HG03571 (cell line): ENCODE data around the gene HIRIP3.
"Not testable (repeated sequence)": the region's sequence is repeated elsewhere in the genome, so short reads cannot be mapped to it uniquely, and the experiment has no call there.

Experiments
- ATAC-seq: cut with Tn5 transposase; IDR thresholded peaks from one replicate; pipeline ENCODE4 v1.9.1; 2021; ENCODE audit not compliant: unreplicated experiment

Gene HIRIP3

GRCh38 chr16:30016555-30017276 is 21.3 kb upstream of the HIRIP3 start:
- ATAC-seq = no peak

- ATAC-seq = not testable (repeated sequence)
These were observed 20.0 kb upstream of the HIRIP3 start for GRCh38 chr16:30015450-30015849.

GRCh38 chr16:30012598-30012997 is 17.2 kb upstream of the HIRIP3 start:
- not testable (repeated sequence) for ATAC-seq

GRCh38 chr16:30011714-30012504 is 16.5 kb upstream of the HIRIP3 start:
- no peak for ATAC-seq

GRCh38 chr16:30010844-30011713 is 15.7 kb upstream of the HIRIP3 start, which contains the start of gene DOC2A:
Gene DOC2A (minus strand): TSS chr16:30011027. CDS start chr16:30010222, 805 bp downstream.
- no peak for ATAC-seq

- ATAC-seq = no peak
These were observed 14.8 kb upstream of the HIRIP3 start for GRCh38 chr16:30009990-30010843.

GRCh38 chr16:30009085-30009862 is 13.9 kb upstream of the HIRIP3 start:
- ATAC-seq = no peak

- no peak for ATAC-seq
These were observed 12.0 kb upstream of the HIRIP3 start for GRCh38 chr16:30007378-30007895.

- ATAC-seq = no peak
These were observed 11.4 kb upstream of the HIRIP3 start for GRCh38 chr16:30006659-30007377.

GRCh38 chr16:30006095-30006473 is 10.7 kb upstream of the HIRIP3 start:
- ATAC-seq = no peak

GRCh38 chr16:30005341-30006094 is 10.1 kb upstream of the HIRIP3 start:
- ATAC-seq = no peak

- no peak for ATAC-seq
These were observed 9.4 kb upstream of the HIRIP3 start for GRCh38 chr16:30004811-30005242.

GRCh38 chr16:30004424-30004776 is 9.0 kb upstream of the HIRIP3 start:
- ATAC-seq = no peak

GRCh38 chr16:30003670-30004423 is 8.4 kb upstream of the HIRIP3 start:
- ATAC-seq = no peak

- ATAC-seq = no peak
These were observed 7.4 kb upstream of the HIRIP3 start for GRCh38 chr16:30002614-30003346.

GRCh38 chr16:30000735-30001631 is 5.6 kb upstream of the HIRIP3 start:
- ATAC-seq = no peak
